ENCODE results near the gene BCL7A. TPM values are rescaled to one million over a fixed set of nuclear protein-coding genes. Genes with fewer than 3 reads are reported as not detected.

The BCL7A gene
- total and polyA plus RNA-seq, 10 of the 15 experiments (the other 5 are each of a cell fraction or from before 2014, with no cell fraction given), result 0.37 to 17.2 (median 11.7) TPM

DNA sequence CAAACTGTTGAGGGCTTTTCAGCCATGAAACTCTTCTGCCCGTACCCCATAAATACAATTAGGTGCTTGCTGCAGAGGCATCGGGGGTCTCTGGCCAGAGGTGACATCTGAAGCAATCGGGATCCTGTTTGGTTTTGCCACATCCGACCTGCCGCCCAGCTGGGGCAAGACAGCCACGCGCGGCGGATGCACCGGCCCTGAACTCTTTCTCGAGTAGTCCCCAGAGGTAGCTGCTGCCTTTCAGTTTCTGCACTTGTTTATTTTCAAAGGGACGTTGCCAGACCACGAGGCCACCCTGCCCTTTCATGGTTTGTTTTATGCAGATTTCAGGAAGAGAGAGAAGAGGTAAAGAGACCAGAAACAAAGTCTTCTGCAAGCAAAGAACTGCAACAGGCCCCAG lies 46.3 kb downstream of the BCL7A start (continued):
- TF ChIP-seq, protein P1, sequence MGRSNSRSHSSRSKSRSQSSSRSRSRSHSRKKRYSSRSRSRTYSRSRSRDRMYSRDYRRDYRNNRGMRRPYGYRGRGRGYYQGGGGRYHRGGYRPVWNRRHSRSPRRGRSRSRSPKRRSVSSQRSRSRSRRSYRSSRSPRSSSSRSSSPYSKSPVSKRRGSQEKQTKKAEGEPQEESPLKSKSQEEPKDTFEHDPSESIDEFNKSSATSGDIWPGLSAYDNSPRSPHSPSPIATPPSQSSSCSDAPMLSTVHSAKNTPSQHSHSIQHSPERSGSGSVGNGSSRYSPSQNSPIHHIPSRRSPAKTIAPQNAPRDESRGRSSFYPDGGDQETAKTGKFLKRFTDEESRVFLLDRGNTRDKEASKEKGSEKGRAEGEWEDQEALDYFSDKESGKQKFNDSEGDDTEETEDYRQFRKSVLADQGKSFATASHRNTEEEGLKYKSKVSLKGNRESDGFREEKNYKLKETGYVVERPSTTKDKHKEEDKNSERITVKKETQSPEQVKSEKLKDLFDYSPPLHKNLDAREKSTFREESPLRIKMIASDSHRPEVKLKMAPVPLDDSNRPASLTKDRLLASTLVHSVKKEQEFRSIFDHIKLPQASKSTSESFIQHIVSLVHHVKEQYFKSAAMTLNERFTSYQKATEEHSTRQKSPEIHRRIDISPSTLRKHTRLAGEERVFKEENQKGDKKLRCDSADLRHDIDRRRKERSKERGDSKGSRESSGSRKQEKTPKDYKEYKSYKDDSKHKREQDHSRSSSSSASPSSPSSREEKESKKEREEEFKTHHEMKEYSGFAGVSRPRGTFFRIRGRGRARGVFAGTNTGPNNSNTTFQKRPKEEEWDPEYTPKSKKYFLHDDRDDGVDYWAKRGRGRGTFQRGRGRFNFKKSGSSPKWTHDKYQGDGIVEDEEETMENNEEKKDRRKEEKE (IDR thresholded peaks at IDR 0.05), result no peak
- TF ChIP-seq, protein P2, sequence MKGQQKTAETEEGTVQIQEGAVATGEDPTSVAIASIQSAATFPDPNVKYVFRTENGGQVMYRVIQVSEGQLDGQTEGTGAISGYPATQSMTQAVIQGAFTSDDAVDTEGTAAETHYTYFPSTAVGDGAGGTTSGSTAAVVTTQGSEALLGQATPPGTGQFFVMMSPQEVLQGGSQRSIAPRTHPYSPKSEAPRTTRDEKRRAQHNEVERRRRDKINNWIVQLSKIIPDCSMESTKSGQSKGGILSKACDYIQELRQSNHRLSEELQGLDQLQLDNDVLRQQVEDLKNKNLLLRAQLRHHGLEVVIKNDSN (IDR thresholded peaks at IDR 0.05; ENCODE audit: borderline replicate concordance, extremely low read length, insufficient read depth, low read depth, low read length), result peak; percentile 14
- TF ChIP-seq, protein P3, sequence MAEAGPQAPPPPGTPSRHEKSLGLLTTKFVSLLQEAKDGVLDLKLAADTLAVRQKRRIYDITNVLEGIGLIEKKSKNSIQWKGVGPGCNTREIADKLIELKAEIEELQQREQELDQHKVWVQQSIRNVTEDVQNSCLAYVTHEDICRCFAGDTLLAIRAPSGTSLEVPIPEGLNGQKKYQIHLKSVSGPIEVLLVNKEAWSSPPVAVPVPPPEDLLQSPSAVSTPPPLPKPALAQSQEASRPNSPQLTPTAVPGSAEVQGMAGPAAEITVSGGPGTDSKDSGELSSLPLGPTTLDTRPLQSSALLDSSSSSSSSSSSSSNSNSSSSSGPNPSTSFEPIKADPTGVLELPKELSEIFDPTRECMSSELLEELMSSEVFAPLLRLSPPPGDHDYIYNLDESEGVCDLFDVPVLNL (IDR thresholded peaks at IDR 0.05; ENCODE audit: low read depth, low read length), result no peak
- TF ChIP-seq IKZF2 (IDR thresholded peaks at IDR 0.05) (0 out of 4 replicates have a peak, but pooled peaks of 1 of the 2 experiments have one; percentile 12), MEF2B (IDR thresholded peaks at IDR 0.05; ENCODE audit: partially characterized antibody, poor library complexity, severe bottlenecking) (peak; percentile 78), RBBP5 (conservative IDR thresholded peaks at IDR 0.05) (no peak), FOXM1 (IDR thresholded peaks at IDR 0.05; ENCODE audit: low read depth, low read length) (peak; percentile 71; the same call in 1 of the 2 replicates), ZNF274 (IDR thresholded peaks at IDR 0.05; ENCODE audit: insufficient read depth, insufficient read length) (no peak), POU2F2 (IDR thresholded peaks at IDR 0.05; ENCODE audit: borderline replicate concordance, low read depth, low read length) (peak; percentile 71; the same call in 2 of the 3 replicates), RUNX3 (IDR thresholded peaks at IDR 0.05; ENCODE audit: low read length) (peak; percentile 63), TCF12 (IDR thresholded peaks at IDR 0.05; ENCODE audit: low read depth, low read length) (0 out of 2 replicates have a peak, but pooled peaks have one; percentile 74), RAD21 (IDR thresholded peaks at IDR 0.05; ENCODE audit: insufficient read depth, low read depth, low read length) (0 out of 2 replicates have a peak, but pooled peaks have one; percentile 7), ZNF217 (IDR thresholded peaks at IDR 0.05) (no peak), MTA2 (IDR thresholded peaks at IDR 0.05; ENCODE audit: low read depth) (no peak), CBX5 (IDR thresholded peaks at IDR 0.05; ENCODE audit: low read depth) (no peak), BHLHE40 (IDR thresholded peaks at IDR 0.05; ENCODE audit: borderline replicate concordance in 1 of 2, low read depth in 2 of 2, low read length in 1 of 2) (peak; percentile 47 to 53; a peak in 2 of 4 replicates), MEF2A (IDR thresholded peaks at IDR 0.05; ENCODE audit: insufficient read depth, low read depth, low read length) (no peak)
- TF ChIP-seq, protein P4, sequence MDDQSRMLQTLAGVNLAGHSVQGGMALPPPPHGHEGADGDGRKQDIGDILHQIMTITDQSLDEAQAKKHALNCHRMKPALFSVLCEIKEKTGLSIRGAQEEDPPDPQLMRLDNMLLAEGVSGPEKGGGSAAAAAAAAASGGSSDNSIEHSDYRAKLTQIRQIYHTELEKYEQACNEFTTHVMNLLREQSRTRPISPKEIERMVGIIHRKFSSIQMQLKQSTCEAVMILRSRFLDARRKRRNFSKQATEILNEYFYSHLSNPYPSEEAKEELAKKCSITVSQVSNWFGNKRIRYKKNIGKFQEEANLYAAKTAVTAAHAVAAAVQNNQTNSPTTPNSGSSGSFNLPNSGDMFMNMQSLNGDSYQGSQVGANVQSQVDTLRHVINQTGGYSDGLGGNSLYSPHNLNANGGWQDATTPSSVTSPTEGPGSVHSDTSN (IDR thresholded peaks at IDR 0.05; ENCODE audit: insufficient replicate concordance, low read depth, low read length), result peak; percentile 7
- TF ChIP-seq, protein P5, sequence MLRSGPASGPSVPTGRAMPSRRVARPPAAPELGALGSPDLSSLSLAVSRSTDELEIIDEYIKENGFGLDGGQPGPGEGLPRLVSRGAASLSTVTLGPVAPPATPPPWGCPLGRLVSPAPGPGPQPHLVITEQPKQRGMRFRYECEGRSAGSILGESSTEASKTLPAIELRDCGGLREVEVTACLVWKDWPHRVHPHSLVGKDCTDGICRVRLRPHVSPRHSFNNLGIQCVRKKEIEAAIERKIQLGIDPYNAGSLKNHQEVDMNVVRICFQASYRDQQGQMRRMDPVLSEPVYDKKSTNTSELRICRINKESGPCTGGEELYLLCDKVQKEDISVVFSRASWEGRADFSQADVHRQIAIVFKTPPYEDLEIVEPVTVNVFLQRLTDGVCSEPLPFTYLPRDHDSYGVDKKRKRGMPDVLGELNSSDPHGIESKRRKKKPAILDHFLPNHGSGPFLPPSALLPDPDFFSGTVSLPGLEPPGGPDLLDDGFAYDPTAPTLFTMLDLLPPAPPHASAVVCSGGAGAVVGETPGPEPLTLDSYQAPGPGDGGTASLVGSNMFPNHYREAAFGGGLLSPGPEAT (IDR thresholded peaks at IDR 0.05; ENCODE audit: low read depth), result peak; percentile 28; the same call in 1 of the 2 replicates
- TF ChIP-seq, protein P6, sequence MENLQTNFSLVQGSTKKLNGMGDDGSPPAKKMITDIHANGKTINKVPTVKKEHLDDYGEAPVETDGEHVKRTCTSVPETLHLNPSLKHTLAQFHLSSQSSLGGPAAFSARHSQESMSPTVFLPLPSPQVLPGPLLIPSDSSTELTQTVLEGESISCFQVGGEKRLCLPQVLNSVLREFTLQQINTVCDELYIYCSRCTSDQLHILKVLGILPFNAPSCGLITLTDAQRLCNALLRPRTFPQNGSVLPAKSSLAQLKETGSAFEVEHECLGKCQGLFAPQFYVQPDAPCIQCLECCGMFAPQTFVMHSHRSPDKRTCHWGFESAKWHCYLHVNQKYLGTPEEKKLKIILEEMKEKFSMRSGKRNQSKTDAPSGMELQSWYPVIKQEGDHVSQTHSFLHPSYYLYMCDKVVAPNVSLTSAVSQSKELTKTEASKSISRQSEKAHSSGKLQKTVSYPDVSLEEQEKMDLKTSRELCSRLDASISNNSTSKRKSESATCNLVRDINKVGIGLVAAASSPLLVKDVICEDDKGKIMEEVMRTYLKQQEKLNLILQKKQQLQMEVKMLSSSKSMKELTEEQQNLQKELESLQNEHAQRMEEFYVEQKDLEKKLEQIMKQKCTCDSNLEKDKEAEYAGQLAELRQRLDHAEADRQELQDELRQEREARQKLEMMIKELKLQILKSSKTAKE (IDR thresholded peaks at IDR 0.05; ENCODE audit: low read depth, poor library complexity, severe bottlenecking), result peak; percentile 82

All from GM12878 (cell line).